ENCODE data around the gene EIF1AX. TPM values are rescaled to one million over a fixed set of nuclear protein-coding genes. Genes with fewer than 3 reads are reported as not detected.

The EIF1AX gene
- total RNA-seq, 1 experiment from 2014 or later = 159 TPM

DNA sequence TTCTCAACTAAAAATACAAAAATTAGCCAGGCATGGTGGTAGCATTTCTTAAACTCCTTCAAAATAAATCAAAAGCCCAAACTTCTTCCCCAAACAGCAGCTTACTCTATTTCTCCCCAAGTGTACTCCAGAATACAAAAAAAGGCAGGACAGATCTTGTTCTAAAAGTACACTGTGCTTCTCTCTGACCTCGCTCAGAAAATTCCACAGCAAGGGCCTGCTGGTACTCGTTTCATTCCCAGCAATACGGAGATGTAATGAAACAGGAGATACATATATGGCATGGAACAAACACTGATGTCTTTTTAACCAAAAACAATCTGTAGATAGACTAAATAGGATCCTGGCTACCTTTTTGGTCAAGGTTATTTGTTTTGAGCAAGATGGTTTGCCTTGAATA is 50.1 kb downstream of the EIF1AX start (continued):
- TF ChIP-seq, protein P1, sequence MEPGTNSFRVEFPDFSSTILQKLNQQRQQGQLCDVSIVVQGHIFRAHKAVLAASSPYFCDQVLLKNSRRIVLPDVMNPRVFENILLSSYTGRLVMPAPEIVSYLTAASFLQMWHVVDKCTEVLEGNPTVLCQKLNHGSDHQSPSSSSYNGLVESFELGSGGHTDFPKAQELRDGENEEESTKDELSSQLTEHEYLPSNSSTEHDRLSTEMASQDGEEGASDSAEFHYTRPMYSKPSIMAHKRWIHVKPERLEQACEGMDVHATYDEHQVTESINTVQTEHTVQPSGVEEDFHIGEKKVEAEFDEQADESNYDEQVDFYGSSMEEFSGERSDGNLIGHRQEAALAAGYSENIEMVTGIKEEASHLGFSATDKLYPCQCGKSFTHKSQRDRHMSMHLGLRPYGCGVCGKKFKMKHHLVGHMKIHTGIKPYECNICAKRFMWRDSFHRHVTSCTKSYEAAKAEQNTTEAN (CRISPR knock-in tag; IDR thresholded peaks at IDR 0.05) = no peak
- TF ChIP-seq ZBTB21 (CRISPR knock-in tag; IDR thresholded peaks at IDR 0.05; ENCODE audit: borderline replicate concordance) (no peak), FOXJ3 (CRISPR knock-in tag; IDR thresholded peaks at IDR 0.05; ENCODE audit: borderline replicate concordance) (no peak), ZNF219 (CRISPR knock-in tag; IDR thresholded peaks at IDR 0.05; ENCODE audit: borderline replicate concordance) (no peak), ETV6 (CRISPR knock-in tag; IDR thresholded peaks at IDR 0.05) (no peak), ZNF317 (CRISPR knock-in tag; IDR thresholded peaks at IDR 0.05; ENCODE audit: borderline replicate concordance, low read depth) (no peak), RELA (CRISPR knock-in tag; IDR thresholded peaks at IDR 0.05; ENCODE audit: borderline replicate concordance) (no peak)
- TF ChIP-seq, protein P2, sequence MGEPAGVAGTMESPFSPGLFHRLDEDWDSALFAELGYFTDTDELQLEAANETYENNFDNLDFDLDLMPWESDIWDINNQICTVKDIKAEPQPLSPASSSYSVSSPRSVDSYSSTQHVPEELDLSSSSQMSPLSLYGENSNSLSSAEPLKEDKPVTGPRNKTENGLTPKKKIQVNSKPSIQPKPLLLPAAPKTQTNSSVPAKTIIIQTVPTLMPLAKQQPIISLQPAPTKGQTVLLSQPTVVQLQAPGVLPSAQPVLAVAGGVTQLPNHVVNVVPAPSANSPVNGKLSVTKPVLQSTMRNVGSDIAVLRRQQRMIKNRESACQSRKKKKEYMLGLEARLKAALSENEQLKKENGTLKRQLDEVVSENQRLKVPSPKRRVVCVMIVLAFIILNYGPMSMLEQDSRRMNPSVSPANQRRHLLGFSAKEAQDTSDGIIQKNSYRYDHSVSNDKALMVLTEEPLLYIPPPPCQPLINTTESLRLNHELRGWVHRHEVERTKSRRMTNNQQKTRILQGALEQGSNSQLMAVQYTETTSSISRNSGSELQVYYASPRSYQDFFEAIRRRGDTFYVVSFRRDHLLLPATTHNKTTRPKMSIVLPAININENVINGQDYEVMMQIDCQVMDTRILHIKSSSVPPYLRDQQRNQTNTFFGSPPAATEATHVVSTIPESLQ (CRISPR knock-in tag; IDR thresholded peaks at IDR 0.05) = no peak
- TF ChIP-seq, protein P3, sequence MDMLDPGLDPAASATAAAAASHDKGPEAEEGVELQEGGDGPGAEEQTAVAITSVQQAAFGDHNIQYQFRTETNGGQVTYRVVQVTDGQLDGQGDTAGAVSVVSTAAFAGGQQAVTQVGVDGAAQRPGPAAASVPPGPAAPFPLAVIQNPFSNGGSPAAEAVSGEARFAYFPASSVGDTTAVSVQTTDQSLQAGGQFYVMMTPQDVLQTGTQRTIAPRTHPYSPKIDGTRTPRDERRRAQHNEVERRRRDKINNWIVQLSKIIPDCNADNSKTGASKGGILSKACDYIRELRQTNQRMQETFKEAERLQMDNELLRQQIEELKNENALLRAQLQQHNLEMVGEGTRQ (CRISPR knock-in tag; IDR thresholded peaks at IDR 0.05) = no peak
- TF ChIP-seq, protein P4, sequence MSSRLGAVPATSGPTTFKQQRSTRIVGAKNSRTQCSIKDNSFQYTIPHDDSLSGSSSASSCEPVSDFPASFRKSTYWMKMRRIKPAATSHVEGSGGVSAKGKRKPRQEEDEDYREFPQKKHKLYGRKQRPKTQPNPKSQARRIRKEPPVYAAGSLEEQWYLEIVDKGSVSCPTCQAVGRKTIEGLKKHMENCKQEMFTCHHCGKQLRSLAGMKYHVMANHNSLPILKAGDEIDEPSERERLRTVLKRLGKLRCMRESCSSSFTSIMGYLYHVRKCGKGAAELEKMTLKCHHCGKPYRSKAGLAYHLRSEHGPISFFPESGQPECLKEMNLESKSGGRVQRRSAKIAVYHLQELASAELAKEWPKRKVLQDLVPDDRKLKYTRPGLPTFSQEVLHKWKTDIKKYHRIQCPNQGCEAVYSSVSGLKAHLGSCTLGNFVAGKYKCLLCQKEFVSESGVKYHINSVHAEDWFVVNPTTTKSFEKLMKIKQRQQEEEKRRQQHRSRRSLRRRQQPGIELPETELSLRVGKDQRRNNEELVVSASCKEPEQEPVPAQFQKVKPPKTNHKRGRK (CRISPR knock-in tag; IDR thresholded peaks at IDR 0.05; ENCODE audit: borderline replicate concordance) = no peak

DNA sequence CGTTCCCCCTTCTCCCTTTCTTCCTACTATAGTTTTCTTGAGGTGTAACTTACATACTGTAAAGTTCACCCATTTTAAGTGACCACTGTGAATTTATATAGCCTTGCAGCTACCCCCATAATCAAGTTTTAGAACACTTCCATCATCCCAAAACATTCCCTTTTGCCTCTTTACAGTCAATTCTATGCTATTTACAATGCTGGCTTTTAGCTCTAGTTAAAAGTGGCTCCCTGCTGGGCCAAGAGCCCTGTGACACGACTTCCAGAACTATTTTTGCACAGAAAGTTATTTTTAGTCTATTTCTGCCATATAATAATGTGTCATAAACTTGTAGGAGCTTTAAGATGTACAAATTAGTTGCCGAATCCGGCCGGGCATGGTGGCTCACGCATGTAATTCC is 51.8 kb downstream of the EIF1AX start:
- ATAC-seq (no peak), DNase-seq (ENCODE audit: low spot score) (no peak)
- Mint-ChIP-seq H3K36me3 (no peaks in the 10 kb centered on the region), H3K27ac (no peak overlapping the region), H3K27me3 (ENCODE audit: low read depth) (no peaks in the 10 kb centered on the region), H3K9me3 (no peaks in the 10 kb centered on the region), H3K4me1 (no peaks in the 10 kb centered on the region; the same call in 1 of the 2 replicates), H3K4me3 (no peak overlapping the region)
- no peak for TF ChIP-seq ZNF396 (CRISPR knock-in tag; IDR thresholded peaks at IDR 0.05; ENCODE audit: borderline replicate concordance)
- TF ChIP-seq ZNF232 (CRISPR knock-in tag; IDR thresholded peaks at IDR 0.05) = no peak
- TF ChIP-seq, protein P5, sequence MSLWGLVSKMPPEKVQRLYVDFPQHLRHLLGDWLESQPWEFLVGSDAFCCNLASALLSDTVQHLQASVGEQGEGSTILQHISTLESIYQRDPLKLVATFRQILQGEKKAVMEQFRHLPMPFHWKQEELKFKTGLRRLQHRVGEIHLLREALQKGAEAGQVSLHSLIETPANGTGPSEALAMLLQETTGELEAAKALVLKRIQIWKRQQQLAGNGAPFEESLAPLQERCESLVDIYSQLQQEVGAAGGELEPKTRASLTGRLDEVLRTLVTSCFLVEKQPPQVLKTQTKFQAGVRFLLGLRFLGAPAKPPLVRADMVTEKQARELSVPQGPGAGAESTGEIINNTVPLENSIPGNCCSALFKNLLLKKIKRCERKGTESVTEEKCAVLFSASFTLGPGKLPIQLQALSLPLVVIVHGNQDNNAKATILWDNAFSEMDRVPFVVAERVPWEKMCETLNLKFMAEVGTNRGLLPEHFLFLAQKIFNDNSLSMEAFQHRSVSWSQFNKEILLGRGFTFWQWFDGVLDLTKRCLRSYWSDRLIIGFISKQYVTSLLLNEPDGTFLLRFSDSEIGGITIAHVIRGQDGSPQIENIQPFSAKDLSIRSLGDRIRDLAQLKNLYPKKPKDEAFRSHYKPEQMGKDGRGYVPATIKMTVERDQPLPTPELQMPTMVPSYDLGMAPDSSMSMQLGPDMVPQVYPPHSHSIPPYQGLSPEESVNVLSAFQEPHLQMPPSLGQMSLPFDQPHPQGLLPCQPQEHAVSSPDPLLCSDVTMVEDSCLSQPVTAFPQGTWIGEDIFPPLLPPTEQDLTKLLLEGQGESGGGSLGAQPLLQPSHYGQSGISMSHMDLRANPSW (CRISPR knock-in tag; conservative IDR thresholded peaks at IDR 0.05; ENCODE audit: low read depth) = no peak
- TF ChIP-seq ZNF416 (CRISPR knock-in tag; IDR thresholded peaks at IDR 0.05) = no peak
- no peak for TF ChIP-seq EMX1 (CRISPR knock-in tag; IDR thresholded peaks at IDR 0.05)
- TF ChIP-seq, protein P6, sequence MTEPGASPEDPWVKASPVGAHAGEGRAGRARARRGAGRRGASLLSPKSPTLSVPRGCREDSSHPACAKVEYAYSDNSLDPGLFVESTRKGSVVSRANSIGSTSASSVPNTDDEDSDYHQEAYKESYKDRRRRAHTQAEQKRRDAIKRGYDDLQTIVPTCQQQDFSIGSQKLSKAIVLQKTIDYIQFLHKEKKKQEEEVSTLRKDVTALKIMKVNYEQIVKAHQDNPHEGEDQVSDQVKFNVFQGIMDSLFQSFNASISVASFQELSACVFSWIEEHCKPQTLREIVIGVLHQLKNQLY (CRISPR knock-in tag; IDR thresholded peaks at IDR 0.05) = no peak
- no peak for TF ChIP-seq HMGA2 (CRISPR knock-in tag; IDR thresholded peaks at IDR 0.05)
- no peak for TF ChIP-seq ZNF219 (CRISPR knock-in tag; IDR thresholded peaks at IDR 0.05; ENCODE audit: borderline replicate concordance)
- TF ChIP-seq, protein P7, sequence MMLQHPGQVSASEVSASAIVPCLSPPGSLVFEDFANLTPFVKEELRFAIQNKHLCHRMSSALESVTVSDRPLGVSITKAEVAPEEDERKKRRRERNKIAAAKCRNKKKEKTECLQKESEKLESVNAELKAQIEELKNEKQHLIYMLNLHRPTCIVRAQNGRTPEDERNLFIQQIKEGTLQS (CRISPR knock-in tag; conservative IDR thresholded peaks at IDR 0.05) = no peak
- TF ChIP-seq, protein P8, sequence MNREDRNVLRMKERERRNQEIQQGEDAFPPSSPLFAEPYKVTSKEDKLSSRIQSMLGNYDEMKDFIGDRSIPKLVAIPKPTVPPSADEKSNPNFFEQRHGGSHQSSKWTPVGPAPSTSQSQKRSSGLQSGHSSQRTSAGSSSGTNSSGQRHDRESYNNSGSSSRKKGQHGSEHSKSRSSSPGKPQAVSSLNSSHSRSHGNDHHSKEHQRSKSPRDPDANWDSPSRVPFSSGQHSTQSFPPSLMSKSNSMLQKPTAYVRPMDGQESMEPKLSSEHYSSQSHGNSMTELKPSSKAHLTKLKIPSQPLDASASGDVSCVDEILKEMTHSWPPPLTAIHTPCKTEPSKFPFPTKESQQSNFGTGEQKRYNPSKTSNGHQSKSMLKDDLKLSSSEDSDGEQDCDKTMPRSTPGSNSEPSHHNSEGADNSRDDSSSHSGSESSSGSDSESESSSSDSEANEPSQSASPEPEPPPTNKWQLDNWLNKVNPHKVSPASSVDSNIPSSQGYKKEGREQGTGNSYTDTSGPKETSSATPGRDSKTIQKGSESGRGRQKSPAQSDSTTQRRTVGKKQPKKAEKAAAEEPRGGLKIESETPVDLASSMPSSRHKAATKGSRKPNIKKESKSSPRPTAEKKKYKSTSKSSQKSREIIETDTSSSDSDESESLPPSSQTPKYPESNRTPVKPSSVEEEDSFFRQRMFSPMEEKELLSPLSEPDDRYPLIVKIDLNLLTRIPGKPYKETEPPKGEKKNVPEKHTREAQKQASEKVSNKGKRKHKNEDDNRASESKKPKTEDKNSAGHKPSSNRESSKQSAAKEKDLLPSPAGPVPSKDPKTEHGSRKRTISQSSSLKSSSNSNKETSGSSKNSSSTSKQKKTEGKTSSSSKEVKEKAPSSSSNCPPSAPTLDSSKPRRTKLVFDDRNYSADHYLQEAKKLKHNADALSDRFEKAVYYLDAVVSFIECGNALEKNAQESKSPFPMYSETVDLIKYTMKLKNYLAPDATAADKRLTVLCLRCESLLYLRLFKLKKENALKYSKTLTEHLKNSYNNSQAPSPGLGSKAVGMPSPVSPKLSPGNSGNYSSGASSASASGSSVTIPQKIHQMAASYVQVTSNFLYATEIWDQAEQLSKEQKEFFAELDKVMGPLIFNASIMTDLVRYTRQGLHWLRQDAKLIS (CRISPR knock-in tag; IDR thresholded peaks at IDR 0.05; ENCODE audit: borderline replicate concordance) = no peak
- TF ChIP-seq FOXK1 (CRISPR knock-in tag; IDR thresholded peaks at IDR 0.05) = no peak
- no peak for TF ChIP-seq ZBTB21 (CRISPR knock-in tag; IDR thresholded peaks at IDR 0.05; ENCODE audit: borderline replicate concordance)
- no peak for TF ChIP-seq TCF7 (CRISPR knock-in tag; IDR thresholded peaks at IDR 0.05; ENCODE audit: low read depth)
- TF ChIP-seq JUN (CRISPR knock-in tag; IDR thresholded peaks at IDR 0.05) = no peak
- no peak for TF ChIP-seq RELA (CRISPR knock-in tag; IDR thresholded peaks at IDR 0.05; ENCODE audit: borderline replicate concordance)
- CTCF ChIA-PET = no interaction called here
- POLR2A ChIA-PET = no interaction called here

All from WTC11 (cell line).